KG1 (cell line): ENCODE data around the gene MAD2L2.
A peak's percentile ranks its signal among the peaks of the same experiment; 100 is the strongest.

Experiments
- DNase-seq: peaks from one replicate; lab custom pipeline; 2025; lab: John Stamatoyannopoulos, UW

The MAD2L2 gene

DNA sequence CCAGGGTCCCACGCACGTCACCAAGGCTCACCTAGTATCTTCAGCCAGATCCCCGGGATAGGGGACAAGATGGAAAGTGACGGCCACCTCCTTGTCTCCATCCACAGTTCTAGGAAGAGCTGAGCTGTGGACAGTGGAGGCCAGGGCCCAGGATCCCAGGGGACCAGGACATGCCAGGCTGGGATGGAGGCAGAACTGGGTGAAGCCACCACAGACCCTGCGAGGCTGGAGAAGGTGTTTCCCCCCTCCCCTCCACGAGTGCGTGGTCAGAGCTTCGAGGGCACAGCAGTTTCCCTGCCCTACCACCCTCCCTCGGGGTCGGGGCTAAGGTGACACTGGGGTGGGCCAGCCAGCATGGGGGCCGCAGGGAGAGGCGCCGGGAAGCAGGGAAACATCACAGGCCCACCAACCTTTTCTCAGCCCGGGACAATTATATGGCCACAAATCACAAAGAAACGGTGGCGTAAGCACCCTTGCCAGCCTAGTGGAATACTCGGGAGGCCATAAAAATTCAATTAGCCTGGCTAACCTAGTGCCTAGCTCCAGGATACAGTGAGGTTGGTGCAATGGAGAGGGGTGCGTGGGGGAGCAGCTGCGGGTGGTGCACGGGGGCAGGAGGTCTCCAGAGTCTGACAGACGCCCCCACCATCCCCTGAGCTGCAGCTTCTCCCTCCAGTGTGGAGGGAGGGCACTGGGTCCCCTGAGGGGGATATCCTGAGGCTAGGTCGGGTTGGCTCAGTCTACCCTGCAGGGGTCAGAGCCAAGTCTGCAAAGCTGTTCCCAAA lies 23.9 kb upstream of the MAD2L2 start:
- no peak for DNase-seq

GRCh38 chr1:11704194-11704529 lies 23.2 kb upstream of the MAD2L2 start:
- DNase-seq, result no peak

DNA sequence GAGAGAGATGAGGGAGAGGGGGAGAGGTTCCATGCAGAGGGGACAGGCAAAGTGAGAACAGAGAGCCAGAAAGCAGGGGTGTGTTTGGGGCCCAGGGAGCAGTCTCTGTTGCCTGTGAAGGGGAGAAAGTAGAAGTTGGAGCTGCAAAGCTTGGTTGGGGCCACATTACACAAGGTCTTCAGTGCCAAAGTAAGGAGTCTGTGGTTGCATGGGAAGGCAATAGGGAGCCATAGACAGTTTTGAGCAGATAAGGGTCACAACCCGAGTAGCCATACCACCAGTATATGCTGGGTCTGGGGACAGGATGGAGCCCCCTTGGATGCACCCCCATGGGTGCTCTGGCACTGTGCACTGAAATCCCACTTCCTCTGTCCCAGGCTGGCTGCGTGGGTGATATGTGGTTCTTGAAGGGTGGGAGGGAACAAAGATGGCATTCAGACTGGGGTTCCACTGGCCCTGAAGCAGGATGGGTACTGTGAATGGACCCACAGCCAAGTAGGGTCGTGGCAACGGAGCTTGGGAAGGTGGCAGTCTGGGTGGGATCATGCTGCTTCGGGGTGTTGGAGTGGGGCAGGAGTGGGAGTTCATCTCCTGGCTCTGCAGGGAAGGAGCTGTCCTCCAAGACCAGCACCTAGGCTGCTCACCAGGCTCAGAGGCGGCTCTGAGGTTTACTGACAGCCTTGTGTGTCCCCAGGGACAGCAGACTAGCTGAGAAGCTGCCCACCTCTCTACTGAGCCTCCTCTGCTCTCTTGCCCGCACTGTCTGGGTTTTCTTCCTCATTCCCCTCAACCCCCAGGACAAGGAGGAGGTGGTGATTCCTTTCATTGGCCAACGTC lies 22.6 kb upstream of the MAD2L2 start:
- DNase-seq, result no peak

DNA sequence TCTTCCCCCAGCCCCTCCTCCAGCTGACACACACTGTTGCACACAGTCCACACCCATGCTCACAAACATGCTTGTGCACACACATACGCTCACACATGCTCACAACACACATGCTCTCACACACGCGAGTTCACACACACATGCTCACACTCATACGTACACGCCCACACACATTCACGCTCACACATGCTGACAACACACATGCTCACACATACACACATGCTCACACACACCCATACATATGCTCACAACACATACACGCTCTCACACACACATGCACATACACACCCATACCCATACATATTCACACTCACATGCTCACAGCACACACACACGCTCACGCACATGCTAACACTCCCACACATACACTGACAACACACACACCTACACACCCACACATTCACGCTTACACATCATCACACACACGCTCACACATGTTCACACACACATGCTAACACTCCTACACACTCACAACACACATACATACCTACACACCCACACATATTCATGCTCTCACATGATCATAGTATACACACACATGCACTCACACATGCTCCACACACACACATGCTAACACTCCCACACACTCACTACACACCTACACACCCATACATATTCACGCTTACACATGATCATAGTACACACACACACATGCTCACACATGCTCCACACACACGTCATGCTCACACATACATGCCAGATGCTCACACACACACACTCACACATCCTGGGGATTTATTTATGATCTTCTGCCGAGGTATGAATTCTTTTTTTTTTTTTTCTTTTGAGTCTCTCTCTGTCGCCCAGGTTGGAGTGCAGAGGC lies 21.2 kb upstream of the MAD2L2 start:
- DNase-seq, result no peak

GRCh38 chr1:11701551-11701961 lies 20.6 kb upstream of the MAD2L2 start:
- no peak for DNase-seq

GRCh38 chr1:11700601-11701467 lies 19.9 kb upstream of the MAD2L2 start:
- no peak for DNase-seq

DNA sequence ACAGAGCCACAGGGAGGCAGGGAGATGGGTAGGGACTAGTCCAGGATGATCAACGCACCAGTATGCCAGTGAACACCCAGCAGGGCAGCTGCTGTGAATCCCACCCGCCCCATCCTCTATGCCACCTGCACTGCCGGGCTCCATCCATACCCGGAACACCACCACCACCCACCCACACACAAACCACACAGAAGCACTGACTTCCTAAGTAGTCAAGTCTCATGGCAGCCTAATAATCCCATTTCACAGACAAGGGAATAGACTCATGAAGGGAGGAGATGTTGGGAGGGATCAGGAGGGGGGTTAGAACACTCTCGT lies 16.9 kb upstream of the MAD2L2 start:
- DNase-seq, result no peak

DNA sequence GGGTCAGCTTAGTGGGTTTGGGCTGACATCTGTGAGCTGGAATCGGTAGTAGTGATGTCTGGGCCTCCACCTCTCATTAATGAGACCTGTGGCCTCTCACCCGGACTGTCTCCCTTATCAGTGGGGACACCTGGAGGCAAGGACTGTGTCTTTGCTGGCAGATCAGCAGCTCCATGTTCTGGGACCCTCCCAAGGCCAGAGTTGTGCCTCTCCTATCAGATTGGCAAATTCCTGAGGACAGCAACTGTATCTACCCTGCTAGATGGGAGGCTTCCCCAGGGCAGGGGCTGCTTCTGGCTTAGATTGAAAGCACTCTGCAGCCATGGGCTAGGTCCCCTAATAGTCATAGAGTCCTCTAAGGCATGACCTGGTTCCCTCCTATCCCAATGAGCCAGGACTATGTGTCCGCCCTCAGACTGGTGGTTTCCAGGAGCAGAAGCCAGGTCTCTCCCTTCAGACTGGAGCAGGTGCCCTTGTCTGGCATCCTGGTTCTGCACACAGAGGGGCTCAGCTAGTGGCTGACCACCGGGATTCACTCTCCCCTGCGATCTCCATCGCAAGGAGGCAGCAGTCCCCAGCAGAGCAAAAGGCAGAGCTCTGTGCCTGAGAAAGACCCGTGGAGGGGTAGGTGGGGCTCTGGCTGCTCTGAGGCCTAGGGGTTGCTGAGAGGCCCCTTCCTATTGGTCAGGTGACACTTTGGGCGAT lies 16.4 kb upstream of the MAD2L2 start:
- no peak for DNase-seq

GRCh38 chr1:11695861-11696260 lies 14.9 kb upstream of the MAD2L2 start:
- no peak for DNase-seq

- no peak for DNase-seq
These were observed 13.0 kb upstream of the MAD2L2 start for GRCh38 chr1:11693917-11694316.

DNA sequence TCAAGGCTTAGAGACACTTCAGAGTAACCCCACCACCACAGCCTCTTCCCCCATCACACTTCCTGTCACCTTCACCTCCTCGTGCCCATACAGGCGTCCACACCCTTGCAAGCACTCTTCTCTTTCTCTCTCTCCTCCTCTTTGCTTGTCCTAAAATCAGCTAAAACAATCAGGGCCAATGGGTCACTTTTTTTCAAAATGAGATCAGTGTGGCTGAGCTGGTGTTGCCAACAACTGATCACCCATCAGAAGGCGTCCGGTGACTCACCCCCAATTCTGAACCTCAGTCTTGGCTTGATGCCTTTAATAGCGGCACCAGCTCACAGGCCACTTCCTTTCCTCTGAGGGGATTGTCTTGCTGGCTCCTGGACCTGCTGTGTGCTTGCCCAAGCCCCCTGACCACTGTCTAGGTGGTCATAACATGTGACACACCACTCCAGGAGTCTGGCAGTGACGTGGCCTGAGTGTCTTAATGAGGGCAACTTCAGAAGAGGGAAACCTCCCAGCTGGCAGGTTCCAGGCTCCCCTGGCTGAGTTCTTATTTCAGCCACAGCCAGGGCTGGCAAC lies 12.2 kb upstream of the MAD2L2 start:
- peak; percentile 10 for DNase-seq

DNA sequence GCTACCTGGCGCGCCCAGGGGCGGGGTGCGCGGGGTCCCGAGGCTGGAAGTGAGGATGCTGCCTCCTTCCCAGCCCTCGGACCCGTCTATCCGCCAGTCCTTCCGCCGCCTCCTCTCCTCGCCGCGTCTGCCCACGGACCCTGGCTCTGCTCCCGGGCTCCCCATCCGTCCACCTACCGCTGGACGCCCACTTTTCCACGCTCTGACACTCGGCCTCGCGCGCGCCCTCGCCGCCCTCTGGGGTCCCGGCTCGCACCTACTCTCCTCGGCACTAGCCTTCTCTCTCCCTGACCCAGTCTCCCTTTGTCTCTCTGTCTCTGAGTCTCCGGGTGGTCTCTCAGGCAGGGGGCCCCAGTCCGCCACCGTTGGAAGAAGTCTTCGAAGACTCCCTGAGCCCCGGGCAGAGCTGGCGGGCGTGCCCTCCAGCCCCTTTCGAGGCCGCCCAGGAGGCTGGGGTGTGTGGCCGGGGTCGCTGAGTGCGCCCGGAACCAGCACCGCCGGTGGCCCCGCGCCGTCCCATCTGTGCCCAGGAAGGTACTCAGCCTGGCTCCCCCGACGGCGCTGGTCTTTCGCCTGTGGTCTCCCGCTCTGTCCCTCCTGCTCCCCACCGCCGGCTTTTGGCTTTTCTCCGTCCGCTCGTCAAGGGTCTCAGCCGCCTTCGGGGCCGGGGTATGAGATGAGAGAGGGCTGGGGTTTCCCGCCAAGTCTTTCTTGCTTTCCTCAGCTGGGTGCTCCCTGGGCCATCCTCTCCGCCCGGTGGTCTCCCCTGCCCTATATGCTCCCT lies 11.2 kb upstream of the MAD2L2 start:
- DNase-seq, result no peak

DNA sequence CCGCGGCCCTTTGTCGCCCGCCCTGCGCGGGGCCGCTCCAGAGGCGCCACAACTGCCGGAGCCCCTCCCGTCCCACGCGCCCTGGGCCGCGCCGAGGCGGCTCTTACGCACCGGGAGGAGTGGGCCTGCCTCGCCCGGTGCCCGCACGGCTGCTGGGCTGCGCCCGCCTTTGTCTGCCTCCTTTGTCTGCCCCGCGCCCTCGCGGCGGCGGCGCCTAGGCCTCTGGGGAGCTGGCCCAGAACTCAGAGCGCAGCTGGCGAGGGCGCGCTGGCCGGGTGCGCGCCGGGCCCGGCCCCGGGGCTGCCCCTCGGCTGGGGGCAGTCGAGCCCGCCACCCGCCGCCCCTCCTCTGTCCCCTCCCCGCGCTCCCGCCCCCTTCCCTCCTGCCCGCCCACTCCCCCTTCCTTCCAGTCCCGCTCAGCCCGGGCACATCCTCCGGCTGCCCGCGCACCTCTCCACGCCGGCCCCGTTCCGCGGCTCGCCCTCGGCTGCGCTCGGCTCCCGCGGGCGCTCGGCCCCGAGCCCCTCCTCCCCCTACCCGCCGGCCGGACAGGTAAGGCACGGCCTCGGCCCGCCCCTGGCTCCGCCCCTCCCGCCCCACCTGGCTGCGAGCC lies 10.5 kb upstream of the MAD2L2 start, which contains the start of gene DRAXIN:
DRAXIN (plus strand) TSS at position 409 of the 613 bp plus-strand sequence. CDS start 14,549 bp downstream, outside the sequence.
- no peak for DNase-seq

DNA sequence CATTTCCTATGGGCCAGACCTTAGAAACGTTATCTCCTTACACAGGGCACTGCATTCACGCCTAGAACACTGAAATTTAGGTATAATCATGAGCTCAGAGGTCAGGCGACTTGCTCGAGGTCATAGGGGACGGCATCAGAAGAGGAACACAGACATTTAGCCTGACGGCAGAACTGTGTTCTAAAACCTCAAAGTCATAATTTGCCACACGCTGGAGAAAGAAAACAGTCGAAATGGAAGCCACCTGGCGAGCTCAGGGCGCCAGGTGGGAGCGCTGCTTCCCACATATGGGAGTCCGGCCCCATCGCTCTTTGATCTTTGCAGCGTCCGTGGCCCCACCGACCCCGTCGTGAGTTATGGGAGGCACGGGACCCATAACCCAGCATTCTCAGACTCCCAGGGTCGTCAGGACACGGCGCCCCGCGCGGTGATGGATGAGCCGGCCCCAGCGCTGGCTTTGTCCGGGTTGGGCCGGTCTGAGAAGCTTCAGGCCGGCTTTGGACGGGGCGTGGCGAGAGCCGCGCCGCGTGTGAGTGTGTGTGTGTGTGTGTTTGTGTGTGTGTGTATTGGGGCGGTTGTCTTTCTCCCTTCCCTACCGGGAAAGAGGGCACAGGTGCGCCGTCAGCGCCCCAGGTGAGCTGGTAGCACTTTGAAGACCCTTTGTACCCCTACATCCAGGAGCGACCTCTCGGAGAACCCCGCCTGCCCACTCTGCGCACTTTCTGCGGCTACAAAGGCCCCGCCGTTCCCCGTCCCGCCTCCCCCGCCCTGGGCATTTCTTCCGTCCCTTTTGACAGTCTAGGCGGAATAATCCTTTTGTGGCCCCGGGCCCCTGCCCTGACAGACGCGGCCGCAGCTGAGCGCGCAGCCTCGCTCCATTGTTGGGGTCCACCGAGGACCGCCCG lies 9.7 kb upstream of the MAD2L2 start:
- DNase-seq, result no peak

DNA sequence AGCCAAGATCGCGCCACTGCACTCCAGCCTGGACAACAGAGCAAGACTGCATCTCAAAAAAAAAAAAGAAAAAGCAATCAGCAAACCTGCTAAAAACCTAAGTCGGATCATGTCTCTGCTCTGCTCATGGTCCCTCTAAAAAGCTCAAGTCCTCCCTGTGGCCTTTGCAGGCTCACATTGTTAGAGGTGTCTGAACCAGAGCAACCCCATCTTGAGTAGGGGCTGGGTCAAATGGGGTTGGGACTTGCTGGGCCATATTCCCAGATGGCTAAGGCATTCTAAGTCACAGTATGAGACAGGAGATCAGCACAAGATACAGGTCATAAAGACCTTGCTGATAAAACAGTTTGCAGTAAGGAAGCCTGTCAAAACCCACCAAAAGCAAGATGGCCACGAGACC lies 7.6 kb upstream of the MAD2L2 start:
- no peak for DNase-seq

DNA sequence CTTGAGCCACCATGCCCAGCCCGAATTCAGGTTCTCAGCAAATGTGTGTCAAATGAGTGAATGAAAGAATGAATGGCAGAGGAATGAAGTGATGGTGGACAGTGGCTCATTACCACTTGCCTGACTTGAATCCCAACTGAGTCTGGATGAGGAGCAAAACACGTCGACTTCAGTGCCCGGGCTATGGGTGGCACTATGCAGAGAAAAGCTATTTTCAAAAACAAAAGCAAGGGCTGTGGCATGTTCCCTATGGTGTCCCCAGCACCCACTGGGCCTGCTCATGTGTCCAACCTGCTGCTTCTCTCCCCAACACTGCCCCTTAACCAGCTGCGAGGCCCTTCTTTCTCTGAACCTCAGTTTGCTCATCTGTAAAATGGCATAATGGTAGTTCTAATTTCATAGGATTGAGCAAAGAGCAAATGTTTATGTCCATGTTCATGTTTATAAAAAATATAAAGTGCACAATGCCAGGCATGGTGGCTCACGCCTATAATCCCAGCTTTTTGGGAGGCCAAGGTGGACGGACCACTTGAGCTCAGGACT lies 4.3 kb upstream of the MAD2L2 start:
- DNase-seq, result no peak

DNA sequence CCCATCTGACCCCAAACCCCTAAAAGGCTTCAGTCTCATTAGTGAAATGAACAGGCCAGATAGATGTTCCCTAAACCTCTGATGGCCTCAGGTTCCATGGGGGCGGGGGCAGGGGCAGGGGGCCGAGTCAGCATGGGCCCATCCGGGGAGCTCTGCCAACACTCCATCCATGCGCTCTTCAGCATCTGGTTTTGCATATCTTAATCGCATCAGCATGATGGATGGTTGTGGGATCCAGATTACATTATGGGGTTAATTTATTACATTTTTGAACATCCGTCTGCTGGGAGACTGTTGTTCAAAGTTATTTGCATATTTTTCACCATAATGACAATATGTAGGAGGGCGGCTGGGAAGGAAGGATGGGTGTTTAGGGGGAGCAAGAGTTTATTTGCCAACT lies 3.1 kb upstream of the MAD2L2 start:
- DNase-seq, result no peak

GRCh38 chr1:11682799-11683198 lies 1.9 kb upstream of the MAD2L2 start:
- DNase-seq, result no peak
